ENCODE measurements around the gene AFTPH. TPM values are rescaled to one million over a fixed set of nuclear protein-coding genes. Genes with fewer than 3 reads are reported as not detected.

The AFTPH gene
- total RNA-seq, 4 donors from 2014 or later, result 30.3 to 52.8 (median 43.8) TPM

- WGBS, 2 donors, result 39 to 48% methylated on average over 10 of the region's 10 CpGs
- Histone ChIP-seq H3K27me3 (no peaks in the 10 kb centered on the region), H3K9me3 (no peaks in the 10 kb centered on the region), H3K4me1 (peaks cover 19 to 75% (median 45%) of the 10 kb centered on the region in 3 donors), H3K27ac (peak overlapping the region; percentile 27 to 73 (median 44)), H3K36me3 (peaks cover 0 to 39% (median 2%) of the 10 kb centered on the region in 3 donors), H3K4me3 (no peak overlapping the region)
- DNase-seq, result no peak
- intact Hi-C loops (cut with DNase I), result no loop called here
- no peak for TF ChIP-seq POLR2A (IDR thresholded peaks at IDR 0.05)
- TF ChIP-seq, protein P1, sequence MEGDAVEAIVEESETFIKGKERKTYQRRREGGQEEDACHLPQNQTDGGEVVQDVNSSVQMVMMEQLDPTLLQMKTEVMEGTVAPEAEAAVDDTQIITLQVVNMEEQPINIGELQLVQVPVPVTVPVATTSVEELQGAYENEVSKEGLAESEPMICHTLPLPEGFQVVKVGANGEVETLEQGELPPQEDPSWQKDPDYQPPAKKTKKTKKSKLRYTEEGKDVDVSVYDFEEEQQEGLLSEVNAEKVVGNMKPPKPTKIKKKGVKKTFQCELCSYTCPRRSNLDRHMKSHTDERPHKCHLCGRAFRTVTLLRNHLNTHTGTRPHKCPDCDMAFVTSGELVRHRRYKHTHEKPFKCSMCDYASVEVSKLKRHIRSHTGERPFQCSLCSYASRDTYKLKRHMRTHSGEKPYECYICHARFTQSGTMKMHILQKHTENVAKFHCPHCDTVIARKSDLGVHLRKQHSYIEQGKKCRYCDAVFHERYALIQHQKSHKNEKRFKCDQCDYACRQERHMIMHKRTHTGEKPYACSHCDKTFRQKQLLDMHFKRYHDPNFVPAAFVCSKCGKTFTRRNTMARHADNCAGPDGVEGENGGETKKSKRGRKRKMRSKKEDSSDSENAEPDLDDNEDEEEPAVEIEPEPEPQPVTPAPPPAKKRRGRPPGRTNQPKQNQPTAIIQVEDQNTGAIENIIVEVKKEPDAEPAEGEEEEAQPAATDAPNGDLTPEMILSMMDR (IDR thresholded peaks at IDR 0.05), result no peak
These were observed 105.2 kb downstream of the AFTPH start for GRCh38 chr2:64629329-64629781.

- no peak for DNase-seq
- peaks cover 0 to 45% (median 7%) of the 10 kb centered on the region in 3 donors for H3K36me3 ChIP-seq
- H3K27me3 ChIP-seq, result no peaks in the 10 kb centered on the region
- H3K4me3 ChIP-seq, result no peak overlapping the region
- peak overlapping the region in 3 of 4 donors; percentile 27 to 73 (median 60) for H3K27ac ChIP-seq
- no peak for TF ChIP-seq POLR2A (IDR thresholded peaks at IDR 0.05)
- TF ChIP-seq, protein P1 (IDR thresholded peaks at IDR 0.05), result no peak
- H3K4me1 ChIP-seq, result peaks cover 22 to 80% (median 49%) of the 10 kb centered on the region in 3 donors
- no peaks in the 10 kb centered on the region for H3K9me3 ChIP-seq
- 74 to 77% methylated on average over 6 to 7 of the region's 7 CpGs for WGBS, 2 donors
- intact Hi-C loops (cut with DNase I), result no loop called here
These were observed 105.7 kb downstream of the AFTPH start for GRCh38 chr2:64629875-64630274.

- no peak for DNase-seq
- WGBS, 2 donors, result 92% methylated on average over 9 to 10 of the region's 10 CpGs
- H3K27ac ChIP-seq, result no peak overlapping the region
- no peak for TF ChIP-seq POLR2A (IDR thresholded peaks at IDR 0.05)
- TF ChIP-seq, protein P1 (IDR thresholded peaks at IDR 0.05), result no peak
- intact Hi-C loops (cut with DNase I), result no loop called here
- H3K4me3 ChIP-seq, result no peak overlapping the region
- H3K36me3 ChIP-seq, result peaks cover under 1 to 53% (median 9%) of the 10 kb centered on the region in 3 donors
- peaks cover 22 to 88% (median 54%) of the 10 kb centered on the region in 3 donors for H3K4me1 ChIP-seq
- H3K9me3 ChIP-seq, result no peaks in the 10 kb centered on the region
- H3K27me3 ChIP-seq, result no peaks in the 10 kb centered on the region
These were observed 106.6 kb downstream of the AFTPH start for GRCh38 chr2:64630752-64631151.

DNA sequence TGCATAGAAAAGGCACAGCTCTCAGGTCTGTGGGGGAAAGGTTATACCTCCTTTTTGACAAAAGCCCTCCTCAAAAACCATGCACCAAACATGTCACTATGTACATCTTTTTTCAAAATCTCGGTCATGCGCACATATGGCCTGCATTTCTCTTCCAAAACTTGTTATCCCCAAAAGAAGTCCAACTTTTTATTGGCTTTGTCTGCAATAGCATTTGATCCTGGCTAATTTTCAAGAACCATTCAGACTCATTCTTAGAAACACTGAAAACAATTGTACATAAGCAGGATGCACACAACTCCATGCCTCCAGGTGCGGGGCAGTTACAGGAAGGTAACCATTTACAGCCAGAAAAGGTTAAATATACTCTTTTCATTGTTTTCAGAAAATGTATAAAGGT lies 107.6 kb downstream of the AFTPH start:
- no peak for TF ChIP-seq POLR2A (IDR thresholded peaks at IDR 0.05)
- TF ChIP-seq, protein P1 (IDR thresholded peaks at IDR 0.05), result no peak
- Histone ChIP-seq H3K4me1 (peaks cover 23 to 95% (median 63%) of the 10 kb centered on the region in 3 donors), H3K36me3 (peaks cover 7 to 64% (median 16%) of the 10 kb centered on the region in 3 donors), H3K4me3 (no peak overlapping the region), H3K27ac (no peak overlapping the region), H3K27me3 (no peaks in the 10 kb centered on the region), H3K9me3 (no peaks in the 10 kb centered on the region)
- intact Hi-C loops (cut with DNase I), result no loop called here
- no peak for DNase-seq
- WGBS, 2 donors, result 81 to 87% methylated on average over 3 of the region's 3 CpGs

- intact Hi-C loops (cut with DNase I), result no loop called here
- DNase-seq, result no peak
- Histone ChIP-seq H3K9me3 (no peaks in the 10 kb centered on the region), H3K27me3 (no peaks in the 10 kb centered on the region), H3K4me3 (no peak overlapping the region), H3K27ac (peak overlapping the region in 2 of 4 donors; percentile 20 to 50), H3K36me3 (peaks cover 7 to 64% (median 16%) of the 10 kb centered on the region in 3 donors), H3K4me1 (peaks cover 21 to 95% (median 68%) of the 10 kb centered on the region in 3 donors)
- WGBS, 2 donors, result 33 to 54% methylated on average over 9 of the region's 9 CpGs
- no peak for TF ChIP-seq POLR2A (IDR thresholded peaks at IDR 0.05)
- TF ChIP-seq, protein P1 (IDR thresholded peaks at IDR 0.05), result no peak
These were observed 109.0 kb downstream of the AFTPH start for GRCh38 chr2:64632835-64633819.

Data from esophagus squamous epithelium (tissue), 5 donors.